GM10266 (cell line): Measurements from ENCODE around the gene SMG9.
"Not testable (repeated sequence)": the region's sequence is repeated elsewhere in the genome, so short reads cannot be mapped to it uniquely, and the experiment has no call there.

ENCODE experiments used
- DNase-seq: peaks from one replicate; pipeline ENCODE4 v3.0.0; 2012; ENCODE audit errors: extremely low spot score
- CTCF ChIP-seq: IDR thresholded peaks from 2 replicates; pipeline ENCODE4 v1.5.1; 2012; ENCODE audit warnings: mild to moderate bottlenecking, low read depth; ENCODE audit not compliant: control insufficient read depth, insufficient read depth; ENCODE audit errors: missing control alignments

The SMG9 gene

GRCh38 chr19:43765109-43765876 is 10.5 kb upstream of the SMG9 start:
- no peak for TF ChIP-seq CTCF
- DNase-seq = peak; percentile 70

GRCh38 chr19:43764684-43765083 is 9.9 kb upstream of the SMG9 start:
- not testable (repeated sequence) for DNase-seq

- peak; percentile 54 for DNase-seq
- TF ChIP-seq CTCF = no peak
Measured at GRCh38 chr19:43763473-43763939, 8.7 kb upstream of the SMG9 start.

GRCh38 chr19:43762814-43763213 is 8.1 kb upstream of the SMG9 start:
- TF ChIP-seq CTCF = no peak
- no peak for DNase-seq

GRCh38 chr19:43760941-43761340 is 6.2 kb upstream of the SMG9 start:
- no peak for DNase-seq
- TF ChIP-seq CTCF = no peak

- TF ChIP-seq CTCF = peak; percentile 29
- DNase-seq = no peak
Measured at GRCh38 chr19:43759515-43759914, 4.8 kb upstream of the SMG9 start.

- peak; percentile 80 for DNase-seq
- no peak for TF ChIP-seq CTCF
Measured at GRCh38 chr19:43755256-43755801, 567 bp upstream of the SMG9 start.
